HG03159 (cell line): ENCODE data around the gene CD81.

Experiments
- ATAC-seq: cut with Tn5 transposase; IDR thresholded peaks from one replicate; pipeline ENCODE4 v1.9.1; 2021; ENCODE audit warnings: mild to moderate bottlenecking, moderate library complexity; ENCODE audit not compliant: unreplicated experiment

CD81 gene

DNA sequence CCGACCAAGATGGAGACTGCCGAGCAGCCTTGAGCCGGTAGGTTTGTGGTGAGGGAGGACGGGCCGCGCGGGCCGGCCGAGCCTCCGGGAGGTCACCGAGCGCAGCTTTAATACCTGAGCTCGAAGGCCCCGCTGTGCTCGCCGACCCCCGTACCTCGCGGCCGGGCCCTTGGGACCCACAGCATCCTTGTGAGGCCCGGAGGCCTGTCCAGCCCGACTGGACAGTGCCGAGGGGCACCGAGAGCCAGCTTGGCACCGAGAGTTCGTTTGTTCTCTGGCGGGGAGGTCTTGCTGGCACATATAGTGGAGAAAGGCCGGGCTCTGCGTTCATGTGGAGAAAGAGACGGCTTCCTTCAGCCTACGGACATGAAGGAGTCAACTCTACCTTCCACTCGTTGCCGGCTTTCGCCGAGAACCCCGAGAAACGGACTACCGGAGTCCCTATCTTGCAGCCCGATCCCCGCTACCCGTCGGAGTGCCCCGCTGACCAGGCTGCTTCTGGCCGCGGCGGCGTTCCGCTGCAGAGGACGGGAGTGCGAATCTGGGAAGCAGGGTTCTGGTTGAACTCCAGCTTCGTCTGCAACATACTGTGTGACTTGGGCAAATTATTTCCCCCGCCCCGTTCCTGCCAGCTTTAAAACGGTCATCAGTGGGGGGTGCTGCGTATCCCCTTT is 23.8 kb downstream of the CD81 start:
- ATAC-seq = peak; percentile 0

DNA sequence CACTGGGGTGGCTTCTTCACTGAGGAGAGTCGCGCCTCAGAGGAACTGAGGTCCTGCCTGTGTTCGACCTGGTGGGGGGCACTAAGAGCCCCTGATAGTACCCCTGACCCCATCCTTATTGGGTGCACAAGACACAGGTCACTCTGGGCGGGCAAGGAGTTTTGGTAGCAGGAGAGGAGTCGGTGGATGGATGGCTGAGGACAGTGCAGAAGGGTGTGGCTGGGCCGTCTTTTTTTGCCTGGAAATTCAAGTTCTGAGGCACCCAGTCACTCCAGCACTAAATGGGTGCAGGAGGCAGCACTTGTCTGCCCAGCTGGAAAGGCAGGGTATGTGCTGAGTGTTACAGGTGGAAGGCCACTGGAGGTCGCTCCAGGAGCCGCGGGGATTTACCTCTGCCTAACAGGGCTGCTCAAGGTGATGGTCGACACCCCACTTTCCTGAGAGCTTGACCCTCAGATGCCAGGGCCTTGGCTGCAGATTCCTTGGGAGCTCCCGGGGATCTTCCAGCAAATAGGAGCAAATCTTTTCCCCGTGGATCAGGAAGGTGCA is 24.4 kb downstream of the CD81 start:
- ATAC-seq = no peak

DNA sequence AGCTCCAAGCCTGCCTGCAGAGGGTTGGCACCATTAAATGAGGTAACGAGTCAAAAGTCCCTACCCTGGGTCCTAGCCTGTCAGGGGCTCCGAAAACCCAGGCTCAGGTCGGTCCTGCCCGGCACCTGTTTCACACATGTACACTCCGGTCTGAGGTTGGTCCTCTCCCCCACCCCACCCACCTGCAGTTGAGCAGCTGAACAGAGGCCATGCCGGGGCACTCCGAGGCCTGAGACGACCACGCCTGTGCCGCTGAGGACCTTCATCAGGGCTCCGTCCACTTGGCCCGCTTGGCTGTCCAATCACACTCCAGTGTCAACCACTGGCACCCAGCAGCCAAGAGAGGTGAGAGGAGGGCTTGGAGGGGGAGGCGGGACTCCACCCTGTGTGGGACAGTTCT is 25.0 kb downstream of the CD81 start:
- ATAC-seq = no peak

DNA sequence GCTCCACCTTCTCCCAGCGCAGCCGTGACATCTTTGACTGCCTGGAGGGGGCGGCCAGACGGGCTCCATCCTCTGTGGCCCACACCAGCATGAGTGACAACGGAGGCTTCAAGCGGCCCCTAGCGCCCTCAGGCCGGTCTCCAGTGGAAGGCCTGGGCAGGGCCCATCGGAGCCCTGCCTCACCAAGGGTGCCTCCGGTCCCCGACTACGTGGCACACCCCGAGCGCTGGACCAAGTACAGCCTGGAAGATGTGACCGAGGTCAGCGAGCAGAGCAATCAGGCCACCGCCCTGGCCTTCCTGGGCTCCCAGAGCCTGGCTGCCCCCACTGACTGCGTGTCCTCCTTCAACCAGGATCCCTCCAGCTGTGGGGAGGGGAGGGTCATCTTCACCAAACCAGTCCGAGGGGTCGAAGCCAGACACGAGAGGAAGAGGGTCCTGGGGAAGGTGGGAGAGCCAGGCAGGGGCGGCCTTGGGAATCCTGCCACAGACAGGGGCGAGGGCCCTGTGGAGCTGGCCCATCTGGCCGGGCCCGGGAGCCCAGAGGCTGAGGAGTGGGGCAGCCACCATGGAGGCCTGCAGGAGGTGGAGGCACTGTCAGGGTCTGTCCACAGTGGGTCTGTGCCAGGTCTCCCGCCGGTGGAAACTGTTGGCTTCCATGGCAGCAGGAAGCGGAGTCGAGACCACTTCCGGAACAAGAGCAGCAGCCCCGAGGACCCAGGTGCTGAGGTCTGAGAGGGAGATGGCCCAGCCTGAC is 26.0 kb downstream of the CD81 start:
- ATAC-seq = no peak

DNA sequence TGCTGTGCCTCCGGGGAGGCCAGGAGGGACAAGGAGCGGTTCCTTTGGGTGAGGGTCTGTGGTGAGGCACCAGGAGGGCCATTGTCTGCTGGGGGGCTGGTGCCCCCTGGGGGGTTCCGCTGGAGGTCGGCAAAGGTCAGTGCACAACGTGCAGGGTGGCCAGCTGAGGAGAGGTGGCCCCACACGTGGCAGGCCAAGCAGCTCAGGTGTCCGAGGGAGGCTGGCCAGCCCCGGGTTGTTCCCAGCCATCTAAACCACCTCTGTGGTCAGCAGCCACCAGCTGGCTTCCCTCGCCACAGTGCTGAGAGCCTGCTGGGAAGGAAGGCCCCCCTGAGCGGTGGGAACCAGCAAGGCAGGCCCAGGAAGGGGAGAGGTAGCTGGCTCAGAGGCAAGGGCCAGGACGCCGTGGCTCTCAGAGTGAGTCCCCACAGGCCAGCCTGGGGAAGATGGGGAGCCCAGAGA is 27.7 kb downstream of the CD81 start:
- ATAC-seq = no peak

DNA sequence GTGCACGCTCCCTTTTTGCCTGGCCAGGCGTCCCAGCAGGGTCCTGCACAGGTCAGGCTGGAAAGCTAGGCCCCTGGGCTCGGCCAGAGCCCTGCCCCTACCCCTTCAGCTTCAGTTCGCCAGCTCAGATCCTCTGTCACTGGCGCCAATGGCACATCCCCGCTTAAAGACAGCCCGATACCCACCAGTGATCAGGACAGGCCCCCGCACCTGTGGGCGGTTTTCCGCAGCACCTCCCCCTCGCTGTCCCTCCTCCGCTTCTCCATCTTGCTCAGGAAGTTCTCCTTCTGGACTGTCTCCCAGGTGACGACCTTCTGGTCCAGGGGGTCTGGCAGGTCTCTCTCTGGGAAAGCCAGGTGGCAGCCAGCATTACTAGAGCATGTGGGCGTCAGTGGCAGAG is 29.3 kb downstream of the CD81 start:
- ATAC-seq = no peak

DNA sequence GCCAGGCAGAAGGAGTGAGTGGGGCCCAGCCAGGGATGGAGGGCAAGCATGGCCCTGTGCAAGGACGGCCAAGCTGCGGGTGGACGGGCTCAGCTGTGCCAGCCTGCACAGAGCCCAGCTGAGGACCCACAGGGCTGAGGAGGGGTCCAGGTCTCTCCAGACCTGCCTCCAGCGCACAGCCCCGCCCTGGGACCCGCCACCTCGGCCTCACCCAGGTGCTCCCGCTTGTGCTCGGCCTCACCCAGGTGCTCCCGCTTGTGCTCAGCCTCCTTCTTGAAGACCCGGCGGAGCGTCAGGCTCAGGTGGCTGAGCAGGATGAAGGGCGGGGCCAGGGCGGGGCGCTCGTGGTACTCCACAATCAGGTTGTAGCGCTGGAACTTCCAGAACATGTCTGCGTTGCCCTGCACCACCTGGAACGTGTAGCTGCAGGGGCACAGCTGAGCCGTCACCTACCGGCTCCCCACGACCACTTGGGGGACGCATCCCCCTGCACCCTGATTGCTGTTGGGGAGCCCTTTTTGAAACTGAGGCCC is 29.8 kb downstream of the CD81 start:
- no peak for ATAC-seq

DNA sequence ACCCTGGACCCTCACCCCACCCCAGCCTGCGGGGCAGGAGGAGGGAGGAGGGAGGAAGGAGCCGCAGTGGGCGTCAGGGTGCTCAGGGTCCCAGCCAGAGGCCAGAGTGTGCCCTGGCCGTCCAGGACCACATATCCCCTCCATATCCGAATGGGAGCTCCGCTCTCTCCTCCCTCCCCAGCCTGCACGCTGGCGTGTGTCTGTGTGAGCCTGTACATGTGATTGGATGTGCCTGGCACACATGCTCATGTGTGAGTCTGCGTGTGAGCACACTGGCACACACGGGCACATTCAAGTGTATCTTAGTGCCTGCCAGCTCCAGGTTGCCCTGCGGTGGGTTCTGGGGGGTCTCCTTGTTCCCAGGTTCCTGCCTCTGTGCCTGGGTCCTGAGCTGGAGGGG is 31.6 kb downstream of the CD81 start:
- ATAC-seq = no peak

DNA sequence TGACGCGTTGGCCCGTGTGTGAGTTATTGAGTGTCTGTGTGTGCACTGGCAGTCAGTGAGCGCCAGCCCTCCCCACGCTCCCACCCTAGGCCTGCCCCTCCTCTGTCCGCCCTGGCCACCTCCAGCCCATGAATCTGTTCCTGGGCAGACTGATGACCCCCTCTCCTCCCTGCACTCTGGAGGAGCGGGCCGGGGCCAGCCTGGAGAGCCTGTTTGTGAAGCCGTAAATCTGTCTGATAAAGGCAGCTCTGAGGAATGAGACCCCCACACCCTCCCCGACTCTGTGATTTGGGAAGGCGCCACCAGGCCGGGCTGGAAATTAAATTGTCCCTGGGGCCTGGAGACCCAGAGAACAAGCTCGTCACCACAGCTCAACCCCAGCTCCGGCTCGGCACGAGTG is 32.0 kb downstream of the CD81 start:
- no peak for ATAC-seq

DNA sequence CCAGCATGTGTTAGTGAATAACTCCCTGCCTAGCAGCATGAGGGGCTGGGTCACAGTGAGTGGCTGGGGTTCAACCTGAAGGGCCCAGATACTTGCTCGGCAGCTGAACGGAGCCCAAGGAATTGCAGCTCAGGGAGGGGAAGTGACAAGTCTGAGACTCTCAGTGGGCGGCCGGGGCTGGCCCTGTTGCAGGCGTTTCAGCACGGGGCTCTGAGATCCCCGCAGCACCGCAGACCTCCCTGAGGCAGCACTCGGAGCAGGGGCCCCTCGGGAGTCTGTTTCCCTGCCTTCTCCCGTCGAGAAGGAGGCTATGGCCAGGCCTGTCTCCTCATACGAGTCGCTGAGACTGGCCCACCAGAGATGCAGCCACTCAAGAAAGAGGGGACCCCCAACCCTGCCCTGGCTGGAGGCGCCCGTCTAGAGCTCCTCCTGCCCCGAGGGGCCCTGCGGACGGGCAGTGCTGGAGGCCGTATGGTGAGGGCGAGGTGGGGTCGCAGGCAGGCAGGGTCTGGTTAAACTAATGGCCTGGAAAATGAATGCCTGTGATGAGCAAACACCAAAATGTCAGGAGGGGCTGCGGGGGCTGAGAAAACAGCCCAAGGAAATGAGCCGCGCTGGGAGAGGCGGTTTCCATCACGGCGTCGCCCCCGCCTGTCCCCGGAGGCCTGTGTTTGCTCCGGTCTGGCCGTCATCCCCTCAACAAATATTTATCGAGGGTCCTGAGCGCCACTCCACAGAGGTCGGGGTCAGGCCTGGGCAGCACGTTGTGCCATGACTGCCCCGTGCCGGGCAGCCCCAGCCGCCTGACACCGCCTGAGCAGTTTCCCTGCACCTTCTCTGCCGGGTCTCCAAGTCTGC is 32.7 kb downstream of the CD81 start:
- no peak for ATAC-seq

DNA sequence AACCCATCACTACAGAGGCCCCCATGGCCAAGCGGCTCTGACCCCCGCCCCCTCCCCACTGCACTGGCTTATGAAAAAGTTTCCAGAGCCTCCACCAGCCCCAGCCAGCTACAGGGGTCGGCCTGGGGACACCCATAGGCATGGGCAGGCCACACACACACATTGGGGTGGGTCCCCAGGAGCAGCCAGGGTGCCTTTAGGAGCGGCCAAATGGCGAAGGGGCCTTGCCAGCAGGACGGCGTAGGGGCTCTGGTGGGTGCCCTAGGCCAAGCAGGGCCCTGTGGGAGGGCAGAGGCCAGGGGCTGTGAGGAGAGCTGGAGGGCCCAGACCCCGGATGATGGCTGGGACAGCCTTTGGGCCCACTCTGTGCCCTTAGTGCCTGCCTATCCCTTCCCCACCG is 33.5 kb downstream of the CD81 start:
- no peak for ATAC-seq

DNA sequence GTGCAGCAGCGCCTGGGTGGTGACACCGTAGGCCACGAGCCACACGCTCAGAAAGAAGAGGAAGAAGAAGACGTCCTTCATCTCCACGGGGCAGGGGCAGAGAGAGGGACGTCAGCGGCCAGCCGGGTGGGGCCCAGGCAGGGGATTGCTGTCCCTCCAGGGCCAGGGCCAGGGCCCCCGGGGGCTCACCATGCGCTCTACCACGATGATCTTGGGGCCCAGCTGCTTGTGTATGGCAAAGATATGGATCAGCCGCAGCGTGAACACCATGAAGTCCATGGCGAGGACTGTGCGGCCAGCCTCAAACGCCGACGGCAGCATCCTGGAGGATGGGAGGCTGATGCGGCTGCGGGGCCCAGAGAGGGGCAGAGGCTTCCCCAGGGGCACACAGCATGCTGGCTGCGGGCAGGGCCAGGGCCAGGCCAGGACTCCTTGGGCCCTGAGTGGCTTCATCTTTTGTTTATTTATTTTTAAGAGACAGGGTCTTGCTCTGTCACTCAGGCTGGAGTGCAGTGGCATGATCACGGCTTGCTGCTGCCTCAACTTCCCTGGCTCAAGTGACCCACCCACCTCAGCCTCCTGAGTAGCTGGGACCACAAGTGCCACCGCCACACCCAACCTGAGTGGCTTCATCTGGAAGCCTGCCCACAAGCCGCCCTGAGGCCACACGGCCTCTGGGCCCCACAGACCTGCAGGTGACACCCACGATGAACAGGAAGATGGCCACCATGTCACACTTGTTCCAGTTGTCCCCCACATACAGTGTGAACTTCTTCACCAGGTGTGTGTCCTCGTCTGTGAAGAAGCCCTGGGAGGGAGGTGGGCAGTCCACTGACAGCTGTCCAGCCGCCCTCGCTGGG is 34.6 kb downstream of the CD81 start:
- ATAC-seq = no peak

DNA sequence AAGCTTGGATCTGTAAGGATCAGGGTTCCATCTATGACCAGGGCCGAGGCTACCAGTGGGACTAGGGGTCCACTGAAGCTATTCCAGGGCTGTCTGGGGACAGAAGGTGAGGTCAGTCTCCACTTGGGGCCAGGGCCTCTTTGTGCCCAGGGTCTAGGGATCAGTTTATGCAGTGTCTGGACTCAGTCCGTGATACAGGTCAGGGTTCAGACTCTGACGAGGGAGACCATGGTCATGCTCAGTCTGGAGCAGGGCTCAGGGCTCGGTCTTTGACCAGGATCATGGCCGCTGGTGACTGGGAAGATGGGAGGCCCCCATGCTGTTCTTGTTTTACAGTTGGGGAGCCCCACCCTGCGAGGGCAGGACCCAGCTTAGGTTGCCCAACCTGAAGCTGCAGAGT is 35.2 kb downstream of the CD81 start:
- ATAC-seq = no peak

DNA sequence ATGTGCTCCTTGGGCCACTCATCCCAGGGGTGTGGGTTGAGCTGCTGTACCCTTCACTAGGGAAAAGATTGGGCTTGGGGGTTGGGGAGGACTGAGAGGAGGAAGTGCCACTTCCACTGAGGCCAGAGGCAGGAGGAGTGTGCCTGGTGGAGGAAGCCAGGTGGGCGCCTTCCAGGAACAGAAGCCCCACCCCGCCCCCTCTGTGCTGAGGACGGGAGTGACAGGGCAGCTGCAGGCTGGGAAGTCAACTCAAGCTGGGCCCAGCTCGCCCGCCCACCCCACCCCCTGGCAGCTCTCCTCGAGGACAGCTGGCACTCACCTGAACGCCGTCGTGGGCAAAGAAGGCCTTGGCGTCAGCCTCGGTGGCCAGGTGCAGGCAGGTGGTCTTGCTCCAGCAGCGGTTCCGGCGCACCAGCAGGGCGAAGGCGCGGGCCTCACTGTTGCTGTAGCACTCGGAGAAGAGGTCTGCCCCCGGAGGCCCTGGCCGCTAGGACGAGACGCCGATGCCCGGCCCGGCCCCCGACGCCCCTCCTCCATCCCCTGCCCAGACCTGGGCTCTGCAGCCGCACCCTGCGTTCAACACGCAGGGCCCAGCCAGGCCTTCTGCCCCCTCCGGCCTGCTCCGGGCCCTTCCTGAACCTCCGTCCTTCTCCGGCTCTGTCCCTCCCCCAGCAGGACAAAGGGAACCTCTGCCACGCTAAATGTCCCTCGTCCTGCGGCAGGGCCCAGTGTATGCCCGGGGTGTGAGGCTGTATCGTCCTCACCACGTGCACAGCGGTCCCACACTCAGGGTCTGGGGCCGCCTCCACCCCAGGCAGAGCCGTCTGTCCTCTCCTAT is 36.9 kb downstream of the CD81 start:
- no peak for ATAC-seq

DNA sequence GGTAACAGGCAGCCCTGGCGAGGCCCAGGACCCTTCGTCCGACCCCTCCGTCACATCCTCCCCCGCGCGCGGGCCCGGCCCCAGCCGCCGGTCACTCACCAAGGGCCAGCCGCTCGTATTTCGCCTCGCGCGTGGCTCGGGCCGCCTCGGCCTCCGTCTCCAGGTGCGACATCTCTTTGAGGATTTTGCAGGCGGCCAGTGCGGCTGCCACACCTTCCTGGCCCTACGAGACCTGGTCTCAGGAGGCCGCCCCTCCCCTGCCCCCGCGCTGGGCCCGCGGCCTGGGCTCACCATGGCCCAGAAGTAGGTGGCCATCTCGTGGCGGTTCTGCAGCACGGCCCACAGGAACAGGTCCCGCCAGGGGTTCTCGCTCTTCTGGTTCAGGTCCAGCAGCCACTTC is 37.5 kb downstream of the CD81 start:
- ATAC-seq = no peak

DNA sequence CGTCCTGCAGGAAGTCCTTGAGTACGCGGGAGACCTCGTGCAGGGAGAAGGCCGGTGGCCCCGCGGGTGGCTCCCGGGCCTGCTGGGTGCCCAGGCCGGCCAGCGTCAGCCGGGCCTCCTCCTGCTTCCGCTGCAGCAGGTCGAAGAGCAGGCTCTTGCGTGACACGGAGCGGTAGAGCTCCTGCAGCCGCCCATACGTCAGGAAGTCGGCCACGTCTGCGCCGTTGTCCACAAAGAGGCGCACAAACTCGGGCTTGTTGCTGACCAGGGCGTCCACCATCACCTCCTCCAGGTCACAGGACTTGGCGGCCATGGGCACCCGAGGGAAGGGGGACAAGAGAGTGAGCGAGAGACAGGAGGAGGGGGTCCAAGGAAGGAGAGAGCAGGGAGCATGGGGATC is 38.1 kb downstream of the CD81 start:
- ATAC-seq = no peak

DNA sequence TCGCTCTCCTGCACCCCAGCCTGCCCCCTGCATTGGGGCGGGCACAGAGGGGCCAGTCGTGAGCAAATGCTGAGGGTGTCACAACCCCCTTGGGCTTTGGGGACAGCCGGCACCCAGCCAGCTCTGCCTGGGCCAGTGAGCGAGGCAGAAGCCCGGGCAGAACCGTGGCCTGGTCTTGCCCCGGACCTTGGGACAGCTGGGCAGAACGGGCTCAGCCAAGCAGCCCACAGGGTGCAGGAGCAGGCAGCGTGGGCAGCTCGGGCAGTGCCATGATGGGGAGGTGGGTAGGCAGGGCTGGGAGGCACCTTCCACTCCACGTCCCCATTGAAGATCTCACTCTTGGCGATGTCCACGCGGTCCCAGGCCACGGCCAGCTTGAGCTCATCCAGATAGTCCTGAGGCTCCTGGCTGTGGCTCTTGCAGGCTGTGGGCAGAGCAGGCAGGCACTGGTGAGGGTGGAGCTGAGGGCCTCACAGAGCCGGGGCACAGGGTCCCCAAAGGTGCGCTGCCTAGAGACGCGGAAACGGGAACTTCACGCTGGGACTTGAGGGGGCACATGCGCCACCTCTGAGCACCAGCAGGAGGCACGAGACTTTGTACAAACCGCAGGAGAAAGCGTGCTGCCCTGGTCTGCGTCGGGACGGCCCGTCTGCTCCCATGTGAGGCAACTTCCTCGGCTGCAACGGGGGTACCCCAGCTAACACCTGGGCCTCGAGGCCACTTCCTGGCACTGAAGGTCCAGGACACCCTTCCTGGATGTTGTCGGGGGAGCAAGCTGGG is 38.7 kb downstream of the CD81 start:
- ATAC-seq = no peak

DNA sequence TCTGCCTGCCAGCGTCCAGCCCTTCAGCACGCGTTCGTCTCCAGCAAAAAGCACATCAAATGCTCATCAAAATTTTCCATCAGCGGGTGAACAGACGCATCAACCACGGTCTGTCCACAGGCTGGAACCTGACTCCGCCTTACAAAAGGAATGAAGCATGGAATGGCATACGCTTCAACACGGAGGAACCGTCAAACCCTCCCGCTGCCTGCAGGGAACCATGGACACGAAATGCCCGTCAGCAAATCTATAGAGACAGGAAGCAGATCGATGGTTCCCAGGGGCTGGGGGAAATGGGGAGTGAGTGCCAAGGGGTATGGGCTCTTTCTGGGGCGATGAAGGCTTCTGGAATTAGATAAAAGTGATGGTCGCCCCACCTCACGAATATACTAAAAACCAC is 39.7 kb downstream of the CD81 start:
- ATAC-seq = no peak
